Thoracic aorta (tissue), 2 donors: ENCODE data around the gene EFCC1. TPM values are rescaled to one million over a fixed set of nuclear protein-coding genes. Genes with fewer than 3 reads are reported as not detected.

Experiments
- ATAC-seq: fragments of 150-250 bp; one replicate; pipeline ENCODE4 v1.8.0; 2017; ENCODE audit warnings: low read depth; ENCODE audit not compliant: insufficient number of reproducible peaks, low FRiP score
- DNase-seq: peaks from one replicate; pipeline ENCODE4 v3.0.0-alpha.2; 2020; ENCODE audit warnings: low spot score
- H3K27ac ChIP-seq, 2 donors: fragments of 200-600 bp; sonication (generic); 1 replicate in 1 of 2; 2 replicates in 1 of 2; pipeline ENCODE4 v1.5.1; 2016; ENCODE audit warnings: mild to moderate bottlenecking in 2 of 2, moderate library complexity in 2 of 2
- H3K27me3 ChIP-seq: fragments of 200-600 bp; sonication (generic); replicated peaks from 2 replicates; pipeline ENCODE4 v1.6.0; 2016; ENCODE audit warnings: mild to moderate bottlenecking; ENCODE audit not compliant: insufficient read depth
- H3K36me3 ChIP-seq: fragments of 200-600 bp; sonication (generic); one replicate; pipeline ENCODE4 v1.5.1; 2016
- H3K4me1 ChIP-seq, 2 donors: fragments of 200-600 bp; sonication (generic); 1 replicate in 1 of 2; 2 replicates in 1 of 2; pipeline versions ENCODE4 v1.5.1 to v1.6.0; 2016; ENCODE audit warnings: low read depth in 2 of 2, mild to moderate bottlenecking in 1 of 2; ENCODE audit not compliant: control insufficient read depth in 1 of 2
- H3K4me3 ChIP-seq: fragments of 200-600 bp; sonication (generic); 2 replicates; pipeline ENCODE4 v1.5.1; 2016; ENCODE audit warnings: mild to moderate bottlenecking
- H3K9me3 ChIP-seq: fragments of 200-600 bp; sonication (generic); 2 replicates; pipeline ENCODE4 v1.5.1; 2016
- total RNA-seq, 2 donors: library from RNA; depleted of rRNA; stranded (reverse); fragments of >200 nt; gene quantifications; one replicate each; pipeline versions ENCODE4 v1.1.0 to v1.2.3, GENCODE V29; 2016
- TF ChIP-seq, protein P1 (sequence below): fragments of 200-600 bp; sonication (generic); IDR thresholded peaks from one replicate; pipeline ENCODE4 v1.5.1; 2019; ENCODE audit warnings: antibody characterized with exemption

The EFCC1 gene
- total RNA-seq, 2 donors from 2014 or later, result 1.4 TPM; not detected in 1

DNA sequence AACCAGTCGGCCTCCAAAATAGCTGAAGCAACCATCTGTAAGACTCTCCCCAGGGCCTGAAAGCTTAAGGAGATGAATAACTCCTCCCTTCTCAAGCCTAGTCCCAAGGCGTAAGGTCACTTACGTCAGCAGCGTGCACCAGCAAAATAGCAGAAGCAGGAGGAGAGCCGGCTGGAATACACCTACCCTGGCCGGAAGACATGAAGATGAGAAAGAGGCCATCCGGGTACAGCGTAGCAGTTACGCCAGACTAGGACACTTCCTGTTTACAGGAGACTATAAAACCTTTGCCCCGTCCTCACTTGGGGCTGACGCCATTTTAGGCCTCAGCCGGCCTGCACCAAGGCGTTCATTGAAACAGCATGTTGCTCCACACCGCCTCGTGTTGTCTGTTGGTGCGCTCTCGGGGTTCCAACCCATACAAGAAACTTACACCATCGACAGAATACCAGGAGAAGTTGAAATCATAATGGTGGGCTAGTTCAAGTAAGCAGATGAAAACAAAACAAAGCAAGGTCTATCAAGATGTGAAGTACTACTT lies 9.7 kb upstream of the EFCC1 start:
- Histone ChIP-seq H3K4me3 (no peak overlapping the region), H3K36me3 (no peaks in the 10 kb centered on the region), H3K9me3 (no peaks in the 10 kb centered on the region), H3K27ac (no peak overlapping the region), H3K4me1 (peaks cover 5 to 16% of the 10 kb centered on the region in 2 donors), H3K27me3 (no peaks in the 10 kb centered on the region)
- DNase-seq, result no peak
- no peak for ATAC-seq
- TF ChIP-seq, protein P1, sequence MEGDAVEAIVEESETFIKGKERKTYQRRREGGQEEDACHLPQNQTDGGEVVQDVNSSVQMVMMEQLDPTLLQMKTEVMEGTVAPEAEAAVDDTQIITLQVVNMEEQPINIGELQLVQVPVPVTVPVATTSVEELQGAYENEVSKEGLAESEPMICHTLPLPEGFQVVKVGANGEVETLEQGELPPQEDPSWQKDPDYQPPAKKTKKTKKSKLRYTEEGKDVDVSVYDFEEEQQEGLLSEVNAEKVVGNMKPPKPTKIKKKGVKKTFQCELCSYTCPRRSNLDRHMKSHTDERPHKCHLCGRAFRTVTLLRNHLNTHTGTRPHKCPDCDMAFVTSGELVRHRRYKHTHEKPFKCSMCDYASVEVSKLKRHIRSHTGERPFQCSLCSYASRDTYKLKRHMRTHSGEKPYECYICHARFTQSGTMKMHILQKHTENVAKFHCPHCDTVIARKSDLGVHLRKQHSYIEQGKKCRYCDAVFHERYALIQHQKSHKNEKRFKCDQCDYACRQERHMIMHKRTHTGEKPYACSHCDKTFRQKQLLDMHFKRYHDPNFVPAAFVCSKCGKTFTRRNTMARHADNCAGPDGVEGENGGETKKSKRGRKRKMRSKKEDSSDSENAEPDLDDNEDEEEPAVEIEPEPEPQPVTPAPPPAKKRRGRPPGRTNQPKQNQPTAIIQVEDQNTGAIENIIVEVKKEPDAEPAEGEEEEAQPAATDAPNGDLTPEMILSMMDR, result no peak

DNA sequence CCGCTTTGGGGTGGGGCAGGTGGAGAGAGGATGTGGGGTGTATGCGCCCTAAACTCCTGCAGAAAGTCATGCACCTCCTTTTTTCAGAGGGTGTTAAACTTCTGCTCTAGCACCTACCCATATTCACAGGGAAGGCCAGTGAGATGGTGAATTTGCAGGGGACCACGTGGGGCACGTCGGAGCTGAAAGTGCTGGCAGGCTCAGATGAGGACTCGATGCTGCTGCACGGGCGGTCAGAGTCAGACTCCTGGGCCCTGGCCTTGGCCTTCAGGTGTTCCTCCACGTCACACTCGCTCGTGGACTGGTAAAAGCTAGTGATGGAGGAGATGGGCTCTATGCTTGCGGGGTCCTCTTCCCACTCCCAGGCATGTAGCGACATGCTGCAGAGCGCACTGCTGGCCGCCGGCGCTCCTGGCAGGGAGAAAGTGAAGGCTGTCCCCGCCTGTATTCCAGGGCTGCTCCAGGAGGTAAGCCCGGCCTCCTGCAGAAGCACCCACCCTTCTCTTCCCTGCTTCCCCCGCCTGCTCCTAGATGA lies 8.1 kb upstream of the EFCC1 start:
- ATAC-seq, result no peak
- H3K4me3 ChIP-seq, result peak overlapping the region; percentile 69
- TF ChIP-seq, protein P1, result no peak

DNA sequence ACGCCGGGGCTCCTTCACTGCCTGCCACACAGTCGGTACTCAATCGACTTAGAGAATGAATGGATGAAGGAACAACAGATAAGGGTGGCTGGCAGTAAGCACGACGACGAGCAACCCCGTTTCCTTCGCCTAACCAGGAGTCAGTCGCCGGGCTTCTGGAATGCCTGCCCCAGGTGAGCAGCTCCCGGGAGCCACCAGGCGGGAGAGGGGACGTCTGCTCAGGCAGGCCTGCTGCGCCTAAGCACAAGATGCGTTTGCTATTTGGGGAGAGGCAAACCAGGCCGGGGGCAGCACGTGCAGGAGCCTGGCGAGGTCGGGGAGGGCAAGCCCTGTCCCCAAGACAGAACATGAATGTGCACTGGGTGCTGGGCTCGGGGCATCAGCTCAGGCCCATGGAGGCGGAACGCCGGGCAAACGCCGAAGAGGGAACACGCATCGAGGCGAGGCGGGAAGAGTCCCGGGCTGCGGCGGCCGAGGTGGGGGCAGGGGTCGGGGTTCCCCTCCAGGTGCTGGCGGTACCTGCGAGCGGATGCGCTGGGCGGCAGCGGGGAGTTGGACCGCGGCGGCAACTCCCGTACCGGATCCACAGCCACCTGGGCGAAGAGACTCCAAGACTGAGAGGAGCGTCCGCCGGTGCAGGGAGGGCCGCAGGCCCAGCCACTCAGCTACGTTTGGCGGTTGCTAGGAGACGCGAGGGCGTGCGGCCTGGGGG lies 7.5 kb upstream of the EFCC1 start, which contains the start of gene CFAP92:
TSS of gene CFAP92 (minus strand) at position 616 of the 712 bp plus-strand sequence. CDS start 772 bp downstream, outside the sequence.
- Histone ChIP-seq H3K4me3 (peak within 1 kb of the TSS; percentile 69), H3K27me3 (no peaks in the 10 kb centered on the region), H3K4me1 (peaks cover 5 to 16% of the 10 kb centered on the region in 2 donors), H3K9me3 (no peaks in the 10 kb centered on the region), H3K36me3 (no peaks in the 10 kb centered on the region), H3K27ac (no peak within 1 kb of the TSS)
- ATAC-seq (no peak), DNase-seq (peak; percentile 22)
- TF ChIP-seq, protein P1, result no peak

More for the DNA sequence above, 8.1 kb upstream of the EFCC1 start:
- Histone ChIP-seq H3K4me1 (peaks cover 5 to 16% of the 10 kb centered on the region in 2 donors), H3K27ac (no peak overlapping the region), H3K27me3 (no peaks in the 10 kb centered on the region), H3K36me3 (no peaks in the 10 kb centered on the region), H3K9me3 (no peaks in the 10 kb centered on the region)
- no peak for DNase-seq

DNA sequence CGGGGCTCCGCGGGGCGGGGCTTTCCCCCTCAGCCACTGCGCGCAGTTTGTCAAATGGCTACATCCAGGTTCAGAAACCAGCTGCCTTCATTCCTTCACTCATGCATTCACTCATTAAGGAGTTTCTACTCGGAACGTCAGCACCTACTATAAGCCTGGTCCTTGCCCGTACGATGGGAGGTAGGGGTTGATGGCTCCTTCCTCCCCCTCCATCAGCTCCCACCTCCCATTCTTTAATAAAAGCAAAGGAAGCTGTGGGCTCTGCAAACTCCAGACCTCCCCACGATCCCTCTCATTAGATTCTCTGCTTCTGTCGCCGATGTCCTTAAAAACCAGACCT lies 7.0 kb upstream of the EFCC1 start:
- Histone ChIP-seq H3K36me3 (no peaks in the 10 kb centered on the region), H3K27me3 (no peaks in the 10 kb centered on the region), H3K4me3 (peak overlapping the region; percentile 69), H3K27ac (no peak overlapping the region), H3K9me3 (no peaks in the 10 kb centered on the region), H3K4me1 (peaks cover 5 to 16% of the 10 kb centered on the region in 2 donors)
- no peak for DNase-seq
- ATAC-seq, result peak; percentile 66
- TF ChIP-seq, protein P1, result no peak
